ENCODE data around the gene NR3C2. TPM values are rescaled to one million over a fixed set of nuclear protein-coding genes. Genes with fewer than 3 reads are reported as not detected.

NR3C2 gene
- total and polyA plus RNA-seq, 2 of the 4 experiments (the other 2 are of a cell fraction): 1.1 to 2.3 TPM

GRCh38 chr4:148259841-148260240, 182.4 kb downstream of the NR3C2 start:
- H3K56ac ChIP-seq (ENCODE audit: extremely low read depth, insufficient read depth, low read length): no peak overlapping the region
- no peaks in the 10 kb centered on the region for H3K4me1 ChIP-seq (ENCODE audit: control insufficient read depth, insufficient read depth, low read length)
- POLR2A ChIA-PET (ENCODE audit: unreplicated experiment): no interaction called here
- no peak overlapping the region for H2AK9ac ChIP-seq (replicated peaks; ENCODE audit: low read depth, low read length, poor library complexity)
- H2BK15ac ChIP-seq (ENCODE audit: low read depth, low read length): no peak overlapping the region
- H2BK120ac ChIP-seq (ENCODE audit: low read depth, low read length): no peak overlapping the region
- H3K79me1 ChIP-seq (ENCODE audit: low read depth in 1 of 2, low read length in 2 of 2): no peaks in the 10 kb centered on the region
- H3K9ac ChIP-seq (ENCODE audit: low read depth, low read length): no peak overlapping the region
- dilution Hi-C loops (cut with HindIII; ENCODE audit: low sequenced_read_pairs, unreplicated experiment): no loop called here
- no TSS peak for BruUV-seq (replicated peaks)
- no peak overlapping the region for H4K91ac ChIP-seq (ENCODE audit: insufficient read depth, low read depth, low read length)
- no CpG with 5 or more reads among the region's 3 CpGs for WGBS, 2 experiments (ENCODE audit: extremely low coverage in 2 of 2, insufficient read length in 1 of 2)
- ATAC-seq (ENCODE audit: low read depth): no peak
- H3K4ac ChIP-seq (ENCODE audit: low read depth, low read length): no peak overlapping the region
- H3K14ac ChIP-seq (replicated peaks; ENCODE audit: low read depth, low read length): no peak overlapping the region
- H3K18ac ChIP-seq (ENCODE audit: low read depth, low read length): no peak overlapping the region
- in situ Hi-C loops (cut with MboI; ENCODE audit: low sequenced_read_pairs): no loop called here
- H4K5ac ChIP-seq (ENCODE audit: low read depth, low read length): no peak overlapping the region
- no peak overlapping the region for H3K4me3 ChIP-seq (ENCODE audit: insufficient read depth, low read depth, low read length)
- no peak for DNase-seq
- TF ChIP-seq FOS (IDR thresholded peaks at IDR 0.05; ENCODE audit: low read depth, low read length) (no peak), MAFK (IDR thresholded peaks at IDR 0.05; ENCODE audit: low read depth, low read length) (no peak), BHLHE40 (IDR thresholded peaks at IDR 0.05; ENCODE audit: low read depth, low read length) (no peak), MXI1 (IDR thresholded peaks at IDR 0.05; ENCODE audit: borderline replicate concordance, low read depth, low read length) (no peak), CTCF (conservative IDR thresholded peaks at IDR 0.05; ENCODE audit: low read depth, low read length) (no peak), SMC3 (IDR thresholded peaks at IDR 0.05; ENCODE audit: low read depth, low read length) (no peak), CEBPB (IDR thresholded peaks at IDR 0.05; ENCODE audit: low read depth, low read length) (no peak), CHD1 (IDR thresholded peaks at IDR 0.05; ENCODE audit: low read depth, low read length) (no peak), POLR2A (IDR thresholded peaks at IDR 0.05; ENCODE audit: low read depth, low read length) (no peak), MAZ (IDR thresholded peaks at IDR 0.05; ENCODE audit: borderline replicate concordance, low read depth, low read length) (no peak), RFX5 (IDR thresholded peaks at IDR 0.05; ENCODE audit: low read depth, low read length) (no peak), RCOR1 (IDR thresholded peaks at IDR 0.05; ENCODE audit: insufficient replicate concordance, low read length) (no peak), ELK1 (IDR thresholded peaks at IDR 0.05; ENCODE audit: borderline replicate concordance, low read depth, low read length) (no peak)
- no peaks in the 10 kb centered on the region for H4K20me1 ChIP-seq (ENCODE audit: insufficient read depth, low read length)
- H4K8ac ChIP-seq (ENCODE audit: low read depth in 2 of 2, low read length in 2 of 2): no peak overlapping the region
- no peaks in the 10 kb centered on the region for H3K9me1 ChIP-seq (ENCODE audit: insufficient read depth, low read length)
- H2AK5ac ChIP-seq (ENCODE audit: low read depth, low read length): no peak overlapping the region
- H3K9me3 ChIP-seq (ENCODE audit: control insufficient read depth, insufficient read depth, low read length): no peaks in the 10 kb centered on the region
- no peak overlapping the region for H3K27ac ChIP-seq (ENCODE audit: insufficient read depth, low read length)
- H3K27me3 ChIP-seq (ENCODE audit: control insufficient read depth, insufficient read depth, low read length): no peaks in the 10 kb centered on the region
- H2BK5ac ChIP-seq (ENCODE audit: low read depth, low read length, poor library complexity, severe bottlenecking): no peak overlapping the region
- no peaks in the 10 kb centered on the region for H3K36me3 ChIP-seq (ENCODE audit: control insufficient read depth, insufficient read depth, low read length)
- CTCF ChIA-PET: no interaction called here
- intact Hi-C loops (cut with micrococcal nuclease): no loop called here
- no peak overlapping the region for H3K4me2 ChIP-seq (ENCODE audit: low read depth, low read length)
- H2AFZ ChIP-seq (replicated peaks; ENCODE audit: low read length, poor library complexity): no peak overlapping the region
- H3K23ac ChIP-seq (ENCODE audit: low read depth, low read length): no peak overlapping the region
- no peak overlapping the region for H2BK20ac ChIP-seq (ENCODE audit: low read depth, low read length)

All from IMR-90 (cell line).